Adrenal gland (tissue), 12 donors: ENCODE measurements around the gene SORBS1. TPM values are rescaled to one million over a fixed set of nuclear protein-coding genes. Genes with fewer than 3 reads are reported as not detected.

Experiments used
- DNase-seq, 7 donors: peaks; one replicate each; pipeline ENCODE4 v3.0.0-alpha.2; 2019 to 2020
- H3K27ac ChIP-seq, 5 donors: fragments of 200-600 bp; sonication (generic) in 4 of 5; 1 replicate in 3 of 5; 2 replicates in 2 of 5; pipeline versions ENCODE4 v1.5.1 to v1.8.0; 2016 to 2020; ENCODE audit warnings: mild to moderate bottlenecking in 1 of 5
- H3K27me3 ChIP-seq: fragments of 200-600 bp; 2 replicates; pipeline ENCODE4 v1.8.0; 2021
- H3K36me3 ChIP-seq, 2 donors: fragments of 200-600 bp; replicated peaks in 1 of 2; 1 replicate in 1 of 2; 2 replicates in 1 of 2; pipeline versions ENCODE4 v1.5.1 to v1.8.0; 2018 to 2022
- H3K4me1 ChIP-seq, 2 donors: fragments of 200-600 bp; replicated peaks in 1 of 2; 1 replicate in 1 of 2; 2 replicates in 1 of 2; pipeline versions ENCODE4 v1.5.1 to v1.8.0; 2018 to 2021
- H3K4me3 ChIP-seq, 4 donors: fragments of 200-600 bp; sonication (generic) in 3 of 4; one replicate each; pipeline ENCODE4 v1.5.1; 2016 to 2018
- H3K9me3 ChIP-seq, 3 donors: fragments of 200-600 bp; sonication (generic) in 1 of 3; replicated peaks in 1 of 3; 1 replicate in 2 of 3; 2 replicates in 1 of 3; pipeline versions ENCODE4 v1.5.1 to v1.8.0; 2016 to 2021
- POLR2A ChIP-seq, 2 donors: fragments of 450-650 bp; IDR thresholded peaks; one replicate each; pipeline ENCODE4 v1.6.1; 2017; ENCODE audit warnings: antibody characterized with exemption in 2 of 2, mild to moderate bottlenecking in 2 of 2, moderate library complexity in 1 of 2
- WGBS, 4 donors: extraction: QIAGEN DNeasy Blood & Tissue Kit in 2 of 4; methylation state at CpG; one replicate each; pipeline versions ENCODE4 v1.1.5 to v1.1.7; 2013 to 2017; 5-methylcytosine and 5-hydroxymethylcytosine counted together
- intact Hi-C, 2 donors: fragments of 100-400 bp; cut with DNase I; formaldehyde crosslinking; loops; one replicate each; pipeline versions ENCODE4 v1.14.1 to v1.15.0; 2022 to 2023
- polyA plus RNA-seq, 3 donors: library from polyadenylated mRNA; stranded (reverse); fragments of 200-250 nt in 2 of 3; fragments of 350-450 nt in 1 of 3; fragmentation: Illumina TruSeq in 1 of 3; extraction: RNeasy Lipid Tissue Mini Kit (QIAGEN cat#74804) in 1 of 3; gene quantifications; one replicate each; pipeline ENCODE4 v1.2.3, GENCODE V29; 2013 to 2014
- total RNA-seq, 9 donors: library from RNA; depleted of rRNA in 4 of 9; stranded (reverse); fragments of >200 nt in 4 of 9; fragments of 120-200 nt in 1 of 9; fragmentation: NEBNext Ultra II Directional in 1 of 9; extraction: Animal tissue kit (Norgen Biotek cat#: 25700) in 1 of 9; gene quantifications; one replicate each; pipeline versions ENCODE4 v1.1.0 to v1.2.4, GENCODE V29; 2013 to 2023
- TF ChIP-seq, protein P1 (sequence below), 6 experiments: fragments of 450-650 bp in 4 of 6; fragments of 200-600 bp in 2 of 6; sonication (generic) in 1 of 6; IDR thresholded peaks; 1 replicate in 5 of 6; 2 replicates in 1 of 6; pipeline versions ENCODE4 v1.5.1 to v1.8.0; 2016 to 2021; ENCODE audit warnings: antibody characterized with exemption in 6 of 6, mild to moderate bottlenecking in 2 of 6, moderate library complexity in 1 of 6
- donor health status: healthy with polysubstance abuse.
- donor health status: Bipolar disorder and iron deficiency.
- donor health status: DM: yes; HTN: yes; CAD: no.
- donor health status: DM: no; HTN: no; CAD: no.
- donor health status: DM: no; HTN: no; CAD: no.
- donor health status: DM: yes; HTN: yes; CAD: no.

SORBS1 gene
- total and polyA plus RNA-seq, 12 donors = 9.5 to 43.4 (median 19.0) TPM

DNA sequence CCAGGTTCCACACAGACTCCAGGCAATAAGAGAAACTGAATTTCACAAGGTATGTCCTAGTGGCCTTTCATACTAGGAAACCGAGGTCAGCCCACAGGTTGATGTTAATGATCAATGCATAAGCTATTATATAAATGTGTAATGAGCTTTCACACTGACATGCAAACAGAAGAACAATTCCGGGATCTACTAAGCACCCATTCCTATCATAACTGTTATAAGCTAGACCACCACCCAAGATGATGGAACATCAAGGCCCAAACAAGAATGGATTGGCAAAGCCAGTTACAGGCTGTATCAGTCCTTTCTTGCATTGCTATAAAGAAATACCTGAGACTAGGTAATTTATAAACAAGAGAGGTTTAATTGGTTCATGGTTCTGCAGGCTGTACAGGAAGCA, 15.2 kb downstream of the SORBS1 start:
- DNase-seq = no peak
- H3K27me3 ChIP-seq = no peaks in the 10 kb centered on the region
- intact Hi-C loops = no loop called here
- TF ChIP-seq, protein P1, sequence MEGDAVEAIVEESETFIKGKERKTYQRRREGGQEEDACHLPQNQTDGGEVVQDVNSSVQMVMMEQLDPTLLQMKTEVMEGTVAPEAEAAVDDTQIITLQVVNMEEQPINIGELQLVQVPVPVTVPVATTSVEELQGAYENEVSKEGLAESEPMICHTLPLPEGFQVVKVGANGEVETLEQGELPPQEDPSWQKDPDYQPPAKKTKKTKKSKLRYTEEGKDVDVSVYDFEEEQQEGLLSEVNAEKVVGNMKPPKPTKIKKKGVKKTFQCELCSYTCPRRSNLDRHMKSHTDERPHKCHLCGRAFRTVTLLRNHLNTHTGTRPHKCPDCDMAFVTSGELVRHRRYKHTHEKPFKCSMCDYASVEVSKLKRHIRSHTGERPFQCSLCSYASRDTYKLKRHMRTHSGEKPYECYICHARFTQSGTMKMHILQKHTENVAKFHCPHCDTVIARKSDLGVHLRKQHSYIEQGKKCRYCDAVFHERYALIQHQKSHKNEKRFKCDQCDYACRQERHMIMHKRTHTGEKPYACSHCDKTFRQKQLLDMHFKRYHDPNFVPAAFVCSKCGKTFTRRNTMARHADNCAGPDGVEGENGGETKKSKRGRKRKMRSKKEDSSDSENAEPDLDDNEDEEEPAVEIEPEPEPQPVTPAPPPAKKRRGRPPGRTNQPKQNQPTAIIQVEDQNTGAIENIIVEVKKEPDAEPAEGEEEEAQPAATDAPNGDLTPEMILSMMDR (IDR thresholded peaks at IDR 0.05) = no peak
- no peak for TF ChIP-seq POLR2A (IDR thresholded peaks at IDR 0.05)
- peaks cover 7 to 16% of the 10 kb centered on the region in 2 donors for H3K4me1 ChIP-seq
- no peaks in the 10 kb centered on the region for H3K9me3 ChIP-seq
- 93 to 96% (median 94%) methylated on average over 2 of the region's 2 CpGs for WGBS, 4 donors
- no peaks in the 10 kb centered on the region for H3K36me3 ChIP-seq
- H3K4me3 ChIP-seq = no peak overlapping the region
- H3K27ac ChIP-seq = no peak overlapping the region

DNA sequence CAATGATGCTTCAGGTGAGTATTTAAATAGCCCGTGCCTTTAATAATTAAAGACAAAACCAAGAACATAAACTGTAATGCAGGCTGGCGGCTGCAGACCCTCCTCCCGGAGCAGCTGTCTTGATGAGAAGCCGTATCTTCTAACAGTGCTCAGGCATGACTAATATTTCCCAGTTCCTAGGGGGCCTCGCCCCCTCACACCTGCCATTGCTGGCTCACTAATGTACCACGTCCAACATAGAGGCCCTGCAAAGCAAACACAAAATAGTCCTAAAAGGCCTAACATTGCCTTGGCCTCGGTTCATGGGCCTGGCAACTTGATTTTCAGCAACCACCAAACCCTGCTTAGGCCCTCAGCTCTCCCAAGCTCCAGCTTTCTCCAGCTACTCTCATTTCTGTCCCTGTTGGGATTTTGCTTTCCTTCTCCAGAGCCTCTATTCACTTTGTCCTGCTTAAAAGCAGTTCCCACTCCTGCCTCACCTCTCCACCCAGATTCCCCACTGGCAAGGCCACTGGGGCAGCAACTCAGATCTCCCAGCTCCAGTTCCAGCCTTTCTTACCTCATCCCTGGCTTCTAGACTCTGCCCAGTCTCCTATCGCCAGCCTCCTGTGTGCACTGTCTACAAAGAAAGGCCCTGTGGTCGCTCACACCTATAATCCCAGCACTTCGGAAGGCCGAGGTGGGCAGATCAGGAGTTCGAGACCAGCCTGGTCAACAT, 16.2 kb downstream of the SORBS1 start:
- H3K36me3 ChIP-seq = no peaks in the 10 kb centered on the region
- no peak overlapping the region for H3K27ac ChIP-seq
- intact Hi-C loops = no loop called here
- 91 to 94% (median 93%) methylated on average over 12 of the region's 12 CpGs for WGBS, 4 donors
- no peaks in the 10 kb centered on the region for H3K9me3 ChIP-seq
- H3K4me3 ChIP-seq = no peak overlapping the region
- H3K27me3 ChIP-seq = no peaks in the 10 kb centered on the region
- TF ChIP-seq, protein P1 (IDR thresholded peaks at IDR 0.05) = no peak
- no peak for TF ChIP-seq POLR2A (IDR thresholded peaks at IDR 0.05)
- H3K4me1 ChIP-seq = peaks cover 7 to 16% of the 10 kb centered on the region in 2 donors
- no peak for DNase-seq

GRCh38 chr10:95543459-95543858, 17.7 kb downstream of the SORBS1 start:
- Histone ChIP-seq H3K27me3 (no peaks in the 10 kb centered on the region), H3K4me3 (no peak overlapping the region), H3K4me1 (peaks cover 7 to 16% of the 10 kb centered on the region in 2 donors), H3K9me3 (no peaks in the 10 kb centered on the region), H3K36me3 (no peaks in the 10 kb centered on the region), H3K27ac (no peak overlapping the region)
- 63 to 78% (median 75%) methylated on average over 4 of the region's 4 CpGs for WGBS, 4 donors
- DNase-seq = no peak
- no peak for TF ChIP-seq POLR2A (IDR thresholded peaks at IDR 0.05)
- TF ChIP-seq, protein P1 (IDR thresholded peaks at IDR 0.05) = no peak
- intact Hi-C loops = no loop called here

- WGBS, 4 donors = 77 to 94% (median 92%) methylated on average over 2 of the region's 2 CpGs
- Histone ChIP-seq H3K4me3 (no peak overlapping the region), H3K27ac (no peak overlapping the region), H3K36me3 (no peaks in the 10 kb centered on the region), H3K27me3 (no peaks in the 10 kb centered on the region), H3K4me1 (peaks cover 7 to 16% of the 10 kb centered on the region in 2 donors), H3K9me3 (no peaks in the 10 kb centered on the region)
- TF ChIP-seq, protein P1 (IDR thresholded peaks at IDR 0.05) = no peak
- no peak for TF ChIP-seq POLR2A (IDR thresholded peaks at IDR 0.05)
- DNase-seq = no peak
- intact Hi-C loops = no loop called here
Measured at GRCh38 chr10:95542761-95543160, 18.4 kb downstream of the SORBS1 start.
